Dedifferentiated amniotic fluid mesenchymal stem cell (primary cell): ENCODE measurements around the gene NRXN2.

Source experiments
- DNase-seq: peaks from one replicate; pipeline ENCODE4 v3.0.0-alpha.2; 2016; ENCODE audit errors: extremely low spot score

Gene NRXN2

DNA sequence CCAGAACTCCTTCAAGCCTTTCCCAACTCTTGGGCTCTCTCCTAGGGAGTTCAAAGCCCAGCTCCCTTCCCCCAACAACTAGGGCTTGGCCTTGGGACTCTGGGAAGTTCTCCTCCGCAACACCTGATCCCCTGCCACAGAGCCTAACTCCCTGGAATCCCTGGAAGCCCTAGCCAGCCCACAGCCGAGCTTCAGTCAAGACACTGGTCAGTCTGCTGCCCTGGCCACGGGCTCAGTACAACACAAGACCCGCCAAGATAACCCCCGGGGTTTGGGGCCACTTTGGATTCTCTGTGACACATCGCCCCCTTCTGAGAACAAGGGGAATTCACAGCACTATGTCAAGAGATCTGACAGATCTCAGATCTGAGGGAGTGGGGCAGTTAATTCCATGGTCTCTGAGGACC is 73.7 kb downstream of the NRXN2 start:
- no peak for DNase-seq

DNA sequence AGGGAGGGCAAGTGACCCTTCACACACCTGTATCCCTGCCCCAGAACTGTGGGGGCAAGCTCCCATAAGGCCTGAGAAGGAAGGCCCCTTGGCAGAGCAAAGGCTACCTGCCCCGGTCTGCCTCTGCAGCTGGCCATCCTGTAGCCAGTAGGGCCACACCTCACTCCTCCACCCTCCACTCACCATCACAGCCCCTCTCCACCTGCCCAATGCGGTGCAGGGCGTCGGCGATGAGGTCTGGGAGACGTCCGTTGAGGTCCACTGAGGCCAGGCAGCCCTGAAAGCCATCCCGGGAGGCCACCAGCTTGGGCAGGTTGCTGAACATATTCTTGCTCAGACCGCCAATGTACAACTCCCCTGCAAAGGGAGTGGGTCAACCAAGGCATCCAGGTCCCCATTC is 74.4 kb downstream of the NRXN2 start:
- DNase-seq: no peak

- DNase-seq: no peak
Observed at GRCh38 chr11:64647019-64647779, 75.8 kb downstream of the NRXN2 start.

GRCh38 chr11:64644647-64645275 is 78.2 kb downstream of the NRXN2 start:
- no peak for DNase-seq

DNA sequence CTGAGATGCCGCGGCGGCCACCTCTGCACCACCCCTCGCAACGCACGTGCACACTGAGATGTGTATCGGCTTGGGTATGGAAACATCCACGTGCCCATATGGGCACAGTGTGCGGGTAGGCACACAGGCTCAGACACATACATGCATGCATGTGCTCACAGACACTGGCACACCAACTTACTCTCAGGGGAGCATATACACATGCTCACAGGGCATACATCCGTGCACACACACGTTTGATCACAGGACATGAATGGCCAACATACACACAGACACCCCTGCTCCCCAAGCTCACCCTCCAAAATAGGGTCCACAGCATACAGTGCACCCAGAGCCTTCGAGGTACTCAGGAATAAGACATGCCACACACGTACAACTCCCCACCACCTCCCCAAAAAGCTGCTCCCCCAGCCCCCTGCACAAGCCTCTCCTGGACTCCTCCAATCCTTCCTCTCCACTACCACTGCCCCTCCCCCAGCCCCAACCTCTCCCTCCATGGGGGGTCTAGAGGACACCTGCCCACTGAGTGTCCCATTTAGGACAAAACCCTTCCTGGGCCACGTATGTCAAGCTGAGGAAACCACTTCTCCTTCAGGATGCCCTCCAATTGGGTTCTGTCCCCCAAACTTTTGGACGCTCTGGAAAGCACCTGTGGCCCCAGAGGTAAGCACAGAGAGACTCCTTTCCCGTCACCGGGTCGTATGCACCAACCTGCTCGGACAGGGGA is 78.9 kb downstream of the NRXN2 start:
- no peak for DNase-seq

DNA sequence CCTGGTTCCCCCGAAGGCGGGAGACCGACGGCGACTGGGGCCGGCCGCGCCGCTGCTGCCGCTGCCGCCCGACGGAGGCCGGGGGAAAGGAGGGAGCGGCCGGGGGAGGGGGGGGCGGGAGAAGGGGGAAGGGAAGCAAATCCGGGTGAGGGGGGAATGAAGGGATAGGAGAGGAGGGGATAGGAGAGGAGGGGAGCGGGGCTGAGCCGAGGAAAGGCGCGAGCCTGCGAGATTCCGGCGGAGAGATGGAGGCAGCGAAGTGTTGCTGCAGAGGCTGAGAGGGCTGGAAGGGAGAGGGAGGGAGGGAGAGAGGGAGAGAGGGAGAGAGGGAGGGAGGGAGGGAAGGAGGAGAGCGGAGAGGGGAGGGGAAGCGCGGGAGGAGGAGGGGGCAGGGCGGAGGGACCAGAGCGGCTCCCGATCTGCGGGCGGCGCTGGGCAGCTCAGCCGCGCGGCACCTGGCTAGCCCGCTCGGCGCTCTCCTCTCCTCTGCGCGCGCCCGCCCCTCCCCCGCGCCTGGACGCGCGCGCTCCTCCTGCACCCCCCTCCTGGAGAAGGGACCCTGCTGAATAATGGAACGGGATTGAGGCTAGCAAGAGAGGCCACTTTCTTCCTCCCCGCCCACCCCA is 79.6 kb downstream of the NRXN2 start:
- DNase-seq: no peak

DNA sequence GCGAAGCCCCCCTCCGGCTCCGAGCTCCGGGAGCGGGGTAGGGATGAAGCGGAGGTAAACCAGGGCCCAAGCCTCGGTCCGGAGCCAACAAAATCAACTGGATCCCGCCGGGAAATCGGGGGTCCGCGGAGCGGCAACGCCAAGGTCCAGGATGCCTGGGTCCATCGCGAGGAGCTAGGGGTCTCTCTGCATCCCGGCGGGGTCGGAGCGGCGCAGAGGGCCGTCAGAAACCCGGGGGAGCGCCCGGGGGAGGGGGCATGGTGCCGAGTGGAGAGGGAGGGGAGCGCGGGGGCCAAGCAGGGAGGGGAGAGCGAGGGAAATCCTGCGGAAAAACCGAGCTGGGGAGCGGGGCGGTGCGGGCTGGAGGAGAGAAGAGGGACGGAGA is 80.1 kb downstream of the NRXN2 start:
- DNase-seq: no peak

DNA sequence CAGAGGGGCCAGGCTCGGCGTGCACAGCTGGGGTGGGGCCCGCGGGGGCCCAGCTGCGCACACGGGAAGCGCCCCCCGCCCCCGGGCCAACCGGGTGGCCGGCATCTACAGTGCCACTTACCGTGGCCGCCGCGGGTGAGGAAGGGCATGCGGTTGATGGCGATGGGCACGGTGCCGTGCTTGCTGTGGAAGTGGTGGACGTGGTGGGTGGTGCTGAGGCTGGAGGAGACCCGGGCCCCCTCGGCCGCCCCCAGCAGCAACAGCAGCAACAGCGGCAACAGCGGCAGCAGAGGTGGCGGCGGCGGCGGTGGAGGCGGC is 80.6 kb downstream of the NRXN2 start:
- no peak for DNase-seq

DNA sequence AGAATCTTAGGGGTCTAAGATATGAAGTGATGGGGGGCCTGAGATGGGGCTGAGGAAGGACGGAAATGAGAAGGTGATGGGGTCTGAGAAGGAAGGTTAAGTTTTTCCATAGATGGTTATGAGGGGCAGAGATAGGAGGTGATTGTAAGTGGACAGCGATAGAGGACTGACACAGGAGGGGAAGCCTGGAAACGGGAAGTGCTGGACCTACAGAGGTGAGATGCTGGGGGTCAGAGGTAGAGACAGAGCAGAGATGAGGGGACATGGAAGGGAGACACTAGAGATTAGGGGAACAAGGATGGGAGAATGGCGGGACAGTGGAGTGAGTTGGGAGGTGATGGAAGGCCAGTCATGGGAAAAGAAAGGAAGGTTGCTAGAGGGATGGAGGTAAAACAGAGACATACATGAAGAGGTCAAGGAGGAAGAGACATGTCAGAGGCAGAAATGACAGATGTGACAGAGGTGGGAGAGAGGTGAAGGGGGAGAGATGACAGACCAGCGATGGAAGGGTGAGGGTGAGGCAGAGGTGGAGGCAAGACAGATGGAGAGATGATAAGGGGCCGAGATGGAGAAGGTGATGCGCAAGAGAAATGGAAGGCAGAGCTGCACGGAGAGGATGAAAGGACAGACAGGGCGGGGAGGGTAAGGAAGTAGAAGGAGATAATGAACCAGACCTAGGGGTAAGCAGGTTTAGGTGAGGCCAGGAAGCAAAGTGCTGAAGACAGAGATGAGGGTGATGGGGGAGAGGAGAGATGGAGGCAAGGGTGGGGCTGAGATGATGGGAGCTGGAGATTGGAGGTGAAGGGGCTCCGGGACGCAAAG is 81.2 kb downstream of the NRXN2 start:
- DNase-seq: no peak

DNA sequence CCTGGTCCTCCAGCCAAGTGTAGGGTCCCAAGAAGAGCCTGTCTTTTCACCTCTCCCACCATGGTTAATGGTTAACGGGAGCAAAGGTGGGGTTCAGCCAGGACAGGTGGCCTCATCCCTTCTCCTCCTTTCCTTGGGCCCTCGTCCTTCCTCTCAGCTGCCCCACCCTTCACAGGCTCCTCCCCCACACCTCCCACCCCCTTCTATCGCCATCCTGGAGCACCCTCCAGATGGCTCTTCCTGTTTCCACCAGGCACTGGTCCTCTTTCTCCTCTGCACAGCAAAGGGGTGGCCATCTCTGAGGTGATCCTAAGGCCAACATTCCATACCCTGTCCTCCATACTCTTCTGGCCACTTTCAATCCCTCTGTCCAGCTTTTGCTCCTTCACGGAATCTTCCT is 83.1 kb downstream of the NRXN2 start:
- DNase-seq: no peak

- DNase-seq: no peak
Observed at GRCh38 chr11:64638829-64639228, 84.2 kb downstream of the NRXN2 start.

DNA sequence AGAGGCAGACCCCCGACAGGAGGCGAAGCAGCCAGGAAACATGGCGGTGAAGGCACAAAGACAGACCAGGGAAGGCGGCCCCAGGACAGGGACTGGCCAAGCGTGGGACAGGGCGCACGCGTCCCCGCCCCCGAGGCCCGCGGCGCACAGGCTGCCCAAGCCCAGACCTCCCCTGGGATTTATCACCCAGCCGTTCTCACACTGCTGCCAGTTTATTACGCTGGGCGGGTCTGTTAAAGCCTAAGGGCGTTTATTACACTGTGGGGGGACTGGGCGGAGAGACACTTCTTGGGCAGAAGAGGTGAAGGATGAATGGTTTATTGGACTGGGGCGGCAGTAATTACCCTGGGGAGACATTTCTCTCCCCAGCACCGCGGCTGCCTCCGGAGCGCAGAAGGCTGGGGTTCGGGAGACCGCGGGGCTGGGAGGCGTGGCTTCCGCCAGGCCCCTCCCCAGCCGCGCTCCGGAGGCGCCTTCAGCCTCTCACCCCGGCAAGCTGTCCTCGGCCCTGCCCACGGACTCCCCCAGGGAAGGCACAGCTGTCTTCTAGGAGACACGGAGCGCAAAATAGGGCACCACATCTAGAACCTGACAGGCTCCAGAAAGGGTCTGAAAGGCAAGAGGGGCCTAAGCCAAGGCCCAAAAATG is 84.9 kb downstream of the NRXN2 start:
- DNase-seq: no peak

GRCh38 chr11:64637334-64638017 is 85.5 kb downstream of the NRXN2 start:
- no peak for DNase-seq

GRCh38 chr11:64633555-64634159 is 89.3 kb downstream of the NRXN2 start:
- no peak for DNase-seq

DNA sequence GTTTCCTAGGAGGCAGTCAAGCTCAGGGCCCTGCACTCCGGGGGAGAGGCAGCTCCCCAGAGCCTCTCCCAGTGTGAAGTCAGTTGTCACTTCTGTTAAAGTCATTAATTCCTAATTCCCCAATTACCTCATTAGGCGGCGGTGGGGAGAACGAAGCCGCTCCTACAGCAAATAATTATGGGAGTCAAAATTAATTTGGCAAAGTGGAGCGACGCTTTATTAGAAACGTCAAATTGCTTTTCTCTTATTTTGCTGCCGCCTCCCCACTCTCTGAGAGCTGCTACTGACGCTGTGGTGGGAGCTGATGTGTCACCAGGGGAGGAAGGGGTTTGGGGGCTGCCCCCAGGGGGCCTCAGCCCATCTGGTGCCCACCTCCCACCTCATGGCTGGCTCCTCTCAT is 90.3 kb downstream of the NRXN2 start:
- no peak for DNase-seq

DNA sequence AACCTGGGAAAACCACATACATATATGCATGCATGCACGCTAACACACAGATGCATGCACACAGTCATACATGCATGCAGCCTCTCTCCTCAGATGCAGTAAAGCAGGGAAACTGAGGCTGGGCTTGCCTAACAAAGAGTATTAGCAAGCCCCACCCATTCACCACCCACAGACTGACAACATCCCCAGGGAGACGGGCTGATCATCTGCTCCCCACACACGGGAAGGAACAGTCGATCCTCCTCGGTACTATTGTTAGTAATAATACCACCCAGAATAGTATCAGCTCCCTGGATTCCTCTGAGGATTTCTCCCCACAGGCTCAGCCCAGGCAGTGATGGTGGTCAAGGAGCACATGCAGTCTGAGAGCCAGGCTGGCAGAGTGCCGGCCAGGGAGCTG is 90.8 kb downstream of the NRXN2 start:
- no peak for DNase-seq

DNA sequence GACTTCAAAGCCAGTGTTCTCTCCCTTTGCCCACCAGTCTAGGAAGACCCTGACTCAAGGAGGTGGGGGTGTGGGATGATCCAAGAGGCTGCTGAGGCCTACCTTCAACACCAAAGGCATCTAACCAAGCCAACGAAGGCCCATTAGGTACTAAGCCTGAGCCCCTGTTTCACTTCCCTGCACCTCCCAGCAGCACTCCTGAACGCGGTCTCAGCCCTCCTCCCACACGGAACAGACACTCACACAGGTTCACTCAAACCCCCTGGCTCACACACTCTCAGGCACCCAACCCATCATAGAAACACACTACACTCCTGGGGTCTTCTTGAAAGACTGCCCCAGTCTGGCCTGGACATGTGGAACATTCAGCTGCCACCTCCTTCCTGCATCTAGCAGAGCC is 91.3 kb downstream of the NRXN2 start:
- DNase-seq: no peak

DNA sequence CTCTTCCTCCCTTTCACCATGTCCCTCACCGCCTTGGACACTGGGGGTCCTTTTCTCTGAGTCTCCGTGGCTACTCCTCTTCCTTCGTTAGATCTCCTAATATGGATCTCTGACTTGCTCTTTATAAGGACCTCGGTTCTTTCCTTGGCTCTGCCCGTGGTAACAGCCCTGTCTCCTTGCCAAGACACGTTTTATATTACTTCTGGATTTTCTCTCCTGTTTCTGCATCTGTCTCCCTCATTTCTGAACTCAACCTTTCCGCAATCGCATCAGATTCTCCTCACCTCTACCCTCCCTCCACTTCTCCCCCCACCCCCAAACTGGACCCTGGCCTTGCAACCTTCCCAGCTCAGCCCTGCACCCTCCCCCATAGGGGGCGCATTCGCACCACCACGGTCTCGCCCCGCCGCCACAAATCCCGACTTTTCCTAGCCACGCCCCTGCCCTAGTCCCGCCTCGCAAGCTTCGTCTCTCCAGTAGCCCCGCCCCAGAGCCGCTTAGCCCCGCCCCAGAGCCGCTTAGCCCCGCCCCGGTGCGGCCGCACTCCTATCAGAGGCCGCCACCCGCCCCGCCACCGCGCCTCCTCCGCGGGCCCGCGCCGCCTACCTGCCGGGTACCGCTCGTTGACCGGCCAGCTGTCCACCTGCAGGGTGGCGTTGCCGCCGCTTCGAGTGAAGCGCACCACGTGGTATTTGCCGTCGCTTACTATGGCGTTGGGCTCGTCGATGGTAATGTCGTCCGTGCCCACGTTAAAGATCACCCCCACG is 93.0 kb downstream of the NRXN2 start:
- DNase-seq: no peak

GRCh38 chr11:64629103-64629502 is 93.9 kb downstream of the NRXN2 start:
- DNase-seq: no peak

- DNase-seq: no peak
Observed at GRCh38 chr11:64628596-64628995, 94.4 kb downstream of the NRXN2 start.
